IMR-90 (cell line): ENCODE data around the gene SRGAP3. TPM values are rescaled to one million over a fixed set of nuclear protein-coding genes. Genes with fewer than 3 reads are reported as not detected.

Experiments used
- ATAC-seq: fragments of 200-7000 bp; cut with Tn5 transposase; 2 replicates; pipeline ENCODE4 v1.9.1; 2020; ENCODE audit warnings: low read depth, mild to moderate bottlenecking, moderate library complexity
- BruUV-seq: library from RNA; stranded (reverse); fragments of 400-500 nt; replicated peaks from 2 replicates; lab custom pipeline; 2021; lab: Mats Ljungman, UMichigan
- CTCF ChIA-PET: fragments of 300-600 bp; formaldehyde crosslinking; extraction: SDS; loops from one replicate; lab custom pipeline; 2021; ENCODE audit warnings: antibody characterized with exemption; lab: Yijun Ruan, JAX
- POLR2A ChIA-PET: fragments of 300-600 bp; sonication (Branson Sonifier 250); formaldehyde crosslinking; loops from one replicate; lab custom pipeline; 2022; ENCODE audit warnings: antibody characterized with exemption; ENCODE audit not compliant: unreplicated experiment; lab: Charles Lee
- DNase-seq: peaks from one replicate; pipeline ENCODE4 v3.0.0; 2013
- H2AFZ ChIP-seq: replicated peaks from 2 replicates; pipeline ENCODE3; 2013; ENCODE audit warnings: low read length, mild to moderate bottlenecking; ENCODE audit not compliant: poor library complexity
- H2AK5ac ChIP-seq: 2 replicates; pipeline ENCODE4 v1.6.1; 2013; ENCODE audit warnings: low read depth, low read length, inconsistent platforms
- H2AK9ac ChIP-seq: replicated peaks from 2 replicates; pipeline ENCODE3; 2013; ENCODE audit warnings: mild to moderate bottlenecking, low read depth, low read length, moderate library complexity; ENCODE audit not compliant: poor library complexity
- H2BK120ac ChIP-seq: 2 replicates; pipeline ENCODE4 v1.6.1; 2013; ENCODE audit warnings: low read depth, low read length, inconsistent platforms
- H2BK15ac ChIP-seq: 3 replicates; pipeline ENCODE4 v1.6.1; 2013; ENCODE audit warnings: low read depth, low read length, inconsistent platforms
- H2BK20ac ChIP-seq: 2 replicates; pipeline ENCODE4 v1.6.1; 2013; ENCODE audit warnings: low read depth, mild to moderate bottlenecking, inconsistent platforms, low read length, moderate library complexity
- H2BK5ac ChIP-seq: 2 replicates; pipeline ENCODE4 v1.6.1; 2013; ENCODE audit warnings: mild to moderate bottlenecking, low read depth, low read length, inconsistent platforms; ENCODE audit not compliant: poor library complexity, severe bottlenecking
- H3K14ac ChIP-seq: replicated peaks from 2 replicates; pipeline ENCODE4 v1.6.1; 2013; ENCODE audit warnings: low read depth, low read length, inconsistent platforms
- H3K18ac ChIP-seq: 2 replicates; pipeline ENCODE4 v1.6.1; 2013; ENCODE audit warnings: low read depth, low read length, control low read depth
- H3K23ac ChIP-seq: 2 replicates; pipeline ENCODE4 v1.6.1; 2013; ENCODE audit warnings: low read depth, low read length, inconsistent platforms
- H3K27ac ChIP-seq: 2 replicates; pipeline ENCODE4 v1.5.1; 2013; ENCODE audit warnings: mild to moderate bottlenecking, control low read depth, low read length; ENCODE audit not compliant: insufficient read depth
- H3K27me3 ChIP-seq: 2 replicates; pipeline ENCODE4 v1.6.1; 2013; ENCODE audit warnings: low read length; ENCODE audit not compliant: control insufficient read depth, insufficient read depth
- H3K36me3 ChIP-seq: 2 replicates; pipeline ENCODE4 v1.6.1; 2013; ENCODE audit warnings: low read length, mixed read lengths; ENCODE audit not compliant: control insufficient read depth, insufficient read depth
- H3K4ac ChIP-seq: 2 replicates; pipeline ENCODE4 v1.6.1; 2013; ENCODE audit warnings: low read depth, low read length, inconsistent platforms
- H3K4me1 ChIP-seq: 2 replicates; pipeline ENCODE4 v1.6.1; 2013; ENCODE audit warnings: low read length, mixed read lengths; ENCODE audit not compliant: control insufficient read depth, insufficient read depth
- H3K4me2 ChIP-seq: 2 replicates; pipeline ENCODE4 v1.6.1; 2013; ENCODE audit warnings: low read depth, mild to moderate bottlenecking, control low read depth, low read length, moderate library complexity
- H3K4me3 ChIP-seq: 2 replicates; pipeline ENCODE4 v1.5.1; 2013; ENCODE audit warnings: low read depth, mild to moderate bottlenecking, control low read depth, low read length, moderate library complexity; ENCODE audit not compliant: insufficient read depth
- H3K56ac ChIP-seq: 2 replicates; pipeline ENCODE4 v1.6.1; 2013; ENCODE audit warnings: low read length, inconsistent platforms; ENCODE audit not compliant: insufficient read depth; ENCODE audit errors: extremely low read depth
- H3K79me1 ChIP-seq, 2 experiments: 2 replicates each; pipeline ENCODE4 v1.6.1; 2013; ENCODE audit warnings: low read length in 2 of 2, inconsistent platforms in 1 of 2, low read depth in 1 of 2
- H3K9ac ChIP-seq: 2 replicates; pipeline ENCODE4 v1.6.1; 2013; ENCODE audit warnings: low read depth, low read length, control low read depth
- H3K9me1 ChIP-seq: 2 replicates; pipeline ENCODE4 v1.6.1; 2013; ENCODE audit warnings: low read length, inconsistent platforms; ENCODE audit not compliant: insufficient read depth
- H3K9me3 ChIP-seq: 2 replicates; pipeline ENCODE4 v1.6.1; 2013; ENCODE audit warnings: low read length; ENCODE audit not compliant: control insufficient read depth, insufficient read depth
- H4K20me1 ChIP-seq: 2 replicates; pipeline ENCODE4 v1.6.1; 2013; ENCODE audit warnings: low read length, inconsistent platforms; ENCODE audit not compliant: insufficient read depth
- H4K5ac ChIP-seq: 2 replicates; pipeline ENCODE4 v1.6.1; 2013; ENCODE audit warnings: mild to moderate bottlenecking, low read depth, low read length, control low read depth
- H4K8ac ChIP-seq, 2 experiments: 2 replicates each; pipeline ENCODE4 v1.6.1; 2013; ENCODE audit warnings: low read depth in 2 of 2, low read length in 2 of 2, control low read depth in 1 of 2, inconsistent platforms in 1 of 2
- H4K91ac ChIP-seq: 2 replicates; pipeline ENCODE4 v1.6.1; 2013; ENCODE audit warnings: low read depth, low read length, inconsistent platforms; ENCODE audit not compliant: insufficient read depth
- MAFK ChIP-seq: IDR thresholded peaks from 2 replicates; pipeline ENCODE4 v1.6.1; 2012; ENCODE audit warnings: low read depth, low read length, improper control_type of control experiment
- RCOR1 ChIP-seq: IDR thresholded peaks from 2 replicates; pipeline ENCODE4 v1.6.1; 2012; ENCODE audit warnings: mild to moderate bottlenecking, low read length, improper control_type of control experiment; ENCODE audit not compliant: insufficient replicate concordance
- RFX5 ChIP-seq: IDR thresholded peaks from 2 replicates; pipeline ENCODE4 v1.8.0; 2012; ENCODE audit warnings: low read depth, mild to moderate bottlenecking, low read length, moderate library complexity
- SMC3 ChIP-seq: fragments of 150-350 bp; IDR thresholded peaks from 2 replicates; pipeline ENCODE4 v1.6.1; 2016; ENCODE audit warnings: low read depth, mild to moderate bottlenecking, antibody characterized with exemption, low read length, moderate library complexity
- WGBS, 2 experiments: methylation state at CpG; one replicate each; pipeline versions ENCODE4 v1.1.5 to v1.1.7; 2013; ENCODE audit warnings: missing lambda C conversion rate in 2 of 2; ENCODE audit not compliant: insufficient read length in 1 of 2; ENCODE audit errors: extremely low coverage in 2 of 2; 5-methylcytosine and 5-hydroxymethylcytosine counted together
- dilution Hi-C: fragments of 300-500 bp; cut with HindIII; formaldehyde crosslinking; loops from one replicate; pipeline ENCODE4 v1.14.3; 2018; ENCODE audit warnings: low sequenced_read_pairs; ENCODE audit not compliant: unreplicated experiment
- in situ Hi-C: fragments of 300-500 bp; cut with MboI; formaldehyde crosslinking; loops from 3 replicates; pipeline ENCODE4 v1.14.3; 2019; ENCODE audit warnings: low sequenced_read_pairs, inconsistent platforms, mixed read lengths
- intact Hi-C: fragments of 100-400 bp; cut with micrococcal nuclease; formaldehyde crosslinking; loops from 2 replicates; pipeline ENCODE4 v1.10.0; 2022
- polyA plus RNA-seq, 3 experiments: library from polyadenylated mRNA; depleted of rRNA; stranded (reverse); fragments of >200 nt; gene quantifications; 2 replicates each; pipeline ENCODE4 v1.2.3, GENCODE V29; 2012; ENCODE audit warnings: low replicate concordance in 1 of 3
- total RNA-seq: library from RNA; depleted of rRNA; stranded (reverse); fragments of >200 nt; gene quantifications from 2 replicates; pipeline ENCODE4 v1.2.3, GENCODE V29; 2012
- TF ChIP-seq, protein P1 (sequence below): fragments of 150-350 bp; IDR thresholded peaks from 2 replicates; pipeline ENCODE4 v1.6.1; 2017; ENCODE audit warnings: mild to moderate bottlenecking, antibody characterized with exemption, low read length, low read depth

Gene SRGAP3
- total and polyA plus RNA-seq, 2 of the 4 experiments (the other 2 are of a cell fraction), result 0.68 to 1.4 TPM

GRCh38 chr3:9101286-9101685 lies 148.2 kb downstream of the SRGAP3 start:
- no TSS peak for BruUV-seq
- H2AK5ac ChIP-seq, result no peak overlapping the region
- no peaks in the 10 kb centered on the region for H3K9me1 ChIP-seq
- H4K91ac ChIP-seq, result no peak overlapping the region
- no peak overlapping the region for H3K4me2 ChIP-seq
- dilution Hi-C loops, result no loop called here
- POLR2A ChIA-PET, result no interaction called here
- no peak overlapping the region for H3K18ac ChIP-seq
- H4K5ac ChIP-seq, result no peak overlapping the region
- TF ChIP-seq MAFK (no peak), RCOR1 (no peak), SMC3 (no peak), RFX5 (no peak)
- TF ChIP-seq, protein P1, sequence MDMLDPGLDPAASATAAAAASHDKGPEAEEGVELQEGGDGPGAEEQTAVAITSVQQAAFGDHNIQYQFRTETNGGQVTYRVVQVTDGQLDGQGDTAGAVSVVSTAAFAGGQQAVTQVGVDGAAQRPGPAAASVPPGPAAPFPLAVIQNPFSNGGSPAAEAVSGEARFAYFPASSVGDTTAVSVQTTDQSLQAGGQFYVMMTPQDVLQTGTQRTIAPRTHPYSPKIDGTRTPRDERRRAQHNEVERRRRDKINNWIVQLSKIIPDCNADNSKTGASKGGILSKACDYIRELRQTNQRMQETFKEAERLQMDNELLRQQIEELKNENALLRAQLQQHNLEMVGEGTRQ, result no peak
- peaks cover 19% of the 10 kb centered on the region for H3K27me3 ChIP-seq
- WGBS, 2 experiments, result 61% methylated on average over 4 of the region's 12 CpGs; no CpG with 5 or more reads in 1 of the 2 experiments
- H3K4me1 ChIP-seq, result no peaks in the 10 kb centered on the region
- H3K79me1 ChIP-seq, result no peaks in the 10 kb centered on the region
- no peak overlapping the region for H3K14ac ChIP-seq
- CTCF ChIA-PET, result no interaction called here
- H3K9ac ChIP-seq, result no peak overlapping the region
- no peak overlapping the region for H4K8ac ChIP-seq
- no peak overlapping the region for H3K4me3 ChIP-seq
- H3K9me3 ChIP-seq, result no peaks in the 10 kb centered on the region
- in situ Hi-C loops, result no loop called here
- H3K27ac ChIP-seq, result no peak overlapping the region
- no peaks in the 10 kb centered on the region for H3K36me3 ChIP-seq
- H3K4ac ChIP-seq, result no peak overlapping the region
- no peak overlapping the region for H2BK5ac ChIP-seq
- no peaks in the 10 kb centered on the region for H4K20me1 ChIP-seq
- DNase-seq (no peak), ATAC-seq (no peak)
- no peak overlapping the region for H2AFZ ChIP-seq
- H2AK9ac ChIP-seq, result no peak overlapping the region
- H2BK15ac ChIP-seq, result no peak overlapping the region
- no peak overlapping the region for H2BK20ac ChIP-seq
- no peak overlapping the region for H3K56ac ChIP-seq
- intact Hi-C loops, result no loop called here
- no peak overlapping the region for H2BK120ac ChIP-seq
- no peak overlapping the region for H3K23ac ChIP-seq
